KOPT-K1 (cell line): ENCODE results near the gene SYT17.

Source experiments
- H3K27ac ChIP-seq: fragments of 200-600 bp; sonication (generic); 2 replicates; pipeline ENCODE4 v1.5.1; 2016; ENCODE audit warnings: antibody characterized with exemption, mild to moderate bottlenecking, low read depth, low read length; ENCODE audit not compliant: poor library complexity, severe bottlenecking
- H3K36me3 ChIP-seq: fragments of 200-600 bp; sonication (generic); 2 replicates; pipeline ENCODE4 v1.5.1; 2017; ENCODE audit warnings: antibody characterized with exemption, mild to moderate bottlenecking, low read length, moderate library complexity; ENCODE audit not compliant: insufficient read depth
- H3K9me3 ChIP-seq: fragments of 200-600 bp; sonication (generic); 2 replicates; pipeline ENCODE4 v1.5.1; 2017; ENCODE audit warnings: antibody characterized with exemption, low read length, mild to moderate bottlenecking; ENCODE audit not compliant: insufficient read depth, poor library complexity, severe bottlenecking

The SYT17 gene

GRCh38 chr16:19167710-19168370 lies at the start of gene SYT17:
SYT17 (plus strand) TSS chr16:19168240; CDS start chr16:19168647, 407 bp downstream.
- Histone ChIP-seq H3K36me3 (no peaks in the 10 kb centered on the region), H3K27ac (no peak within 1 kb of the TSS), H3K9me3 (peaks cover 7% of the 10 kb centered on the region)

GRCh38 chr16:19118938-19119431 lies 49.1 kb upstream of the SYT17 start:
- H3K27ac ChIP-seq, result no peak overlapping the region
- H3K9me3 ChIP-seq, result no peaks in the 10 kb centered on the region
- H3K36me3 ChIP-seq, result no peaks in the 10 kb centered on the region

- no peak overlapping the region for H3K27ac ChIP-seq
- H3K36me3 ChIP-seq, result no peaks in the 10 kb centered on the region
- H3K9me3 ChIP-seq, result no peaks in the 10 kb centered on the region
Measured at GRCh38 chr16:19119564-19119963, 48.5 kb upstream of the SYT17 start.

- peaks cover 9% of the 10 kb centered on the region for H3K9me3 ChIP-seq
- H3K27ac ChIP-seq, result no peak overlapping the region
- no peaks in the 10 kb centered on the region for H3K36me3 ChIP-seq
Measured at GRCh38 chr16:19123535-19124178, 44.4 kb upstream of the SYT17 start.

GRCh38 chr16:19126300-19126699 lies 41.7 kb upstream of the SYT17 start:
- Histone ChIP-seq H3K9me3 (peaks cover 9% of the 10 kb centered on the region), H3K27ac (no peak overlapping the region), H3K36me3 (no peaks in the 10 kb centered on the region)

GRCh38 chr16:19127205-19127604 lies 40.8 kb upstream of the SYT17 start:
- no peak overlapping the region for H3K27ac ChIP-seq

GRCh38 chr16:19127674-19128131 lies 40.3 kb upstream of the SYT17 start:
- no peaks in the 10 kb centered on the region for H3K36me3 ChIP-seq
- H3K27ac ChIP-seq, result no peak overlapping the region
- peaks cover 9% of the 10 kb centered on the region for H3K9me3 ChIP-seq

More at GRCh38 chr16:19127205-19127604, 40.8 kb upstream of the SYT17 start:
- peaks cover 9% of the 10 kb centered on the region for H3K9me3 ChIP-seq
- no peaks in the 10 kb centered on the region for H3K36me3 ChIP-seq

- H3K36me3 ChIP-seq, result no peaks in the 10 kb centered on the region
- H3K27ac ChIP-seq, result no peak overlapping the region
- H3K9me3 ChIP-seq, result peaks cover 9% of the 10 kb centered on the region
Measured at GRCh38 chr16:19128454-19129200, 39.4 kb upstream of the SYT17 start.

- Histone ChIP-seq H3K36me3 (no peaks in the 10 kb centered on the region), H3K27ac (no peak overlapping the region), H3K9me3 (peaks cover 6% of the 10 kb centered on the region)
Measured at GRCh38 chr16:19130385-19130784, 37.7 kb upstream of the SYT17 start.

GRCh38 chr16:19130852-19131824 lies 36.9 kb upstream of the SYT17 start:
- no peaks in the 10 kb centered on the region for H3K36me3 ChIP-seq
- no peak overlapping the region for H3K27ac ChIP-seq
- H3K9me3 ChIP-seq, result no peaks in the 10 kb centered on the region

- Histone ChIP-seq H3K9me3 (no peaks in the 10 kb centered on the region), H3K36me3 (no peaks in the 10 kb centered on the region), H3K27ac (no peak overlapping the region)
Measured at GRCh38 chr16:19131825-19132218, 36.2 kb upstream of the SYT17 start.

- no peaks in the 10 kb centered on the region for H3K9me3 ChIP-seq
- H3K36me3 ChIP-seq, result no peaks in the 10 kb centered on the region
- no peak overlapping the region for H3K27ac ChIP-seq
Measured at GRCh38 chr16:19132255-19132654, 35.8 kb upstream of the SYT17 start.

- H3K36me3 ChIP-seq, result no peaks in the 10 kb centered on the region
- H3K9me3 ChIP-seq, result no peaks in the 10 kb centered on the region
- no peak overlapping the region for H3K27ac ChIP-seq
Measured at GRCh38 chr16:19132898-19133297, 35.1 kb upstream of the SYT17 start.

- no peaks in the 10 kb centered on the region for H3K9me3 ChIP-seq
- H3K36me3 ChIP-seq, result no peaks in the 10 kb centered on the region
- H3K27ac ChIP-seq, result no peak overlapping the region
Measured at GRCh38 chr16:19133600-19133999, 34.4 kb upstream of the SYT17 start.
